Measurements from ENCODE around the gene HSF5.

DNA sequence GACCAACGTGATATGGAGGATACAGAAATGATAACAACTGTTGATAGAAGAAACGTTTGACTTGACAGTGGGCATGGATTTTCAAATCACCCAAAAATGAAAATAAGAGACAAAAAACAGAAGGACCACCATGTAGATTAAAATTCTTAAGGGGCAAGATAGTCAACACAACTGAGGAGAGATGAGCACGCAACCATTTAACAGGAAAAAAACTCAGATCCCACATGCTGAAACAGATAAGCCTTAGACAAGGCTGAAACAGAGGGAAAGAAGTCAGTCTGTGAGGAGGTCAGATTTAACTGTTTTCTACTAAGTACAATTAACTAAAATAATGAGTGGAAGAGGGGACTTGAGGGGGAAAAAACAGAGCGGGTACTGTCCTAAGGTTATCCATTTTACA lies 92.0 kb downstream of the HSF5 start:
- TF ChIP-seq EZH2 (IDR thresholded peaks at IDR 0.05) (no peak), POLR2AphosphoS5 (IDR thresholded peaks at IDR 0.05; ENCODE audit: borderline replicate concordance, low read depth, low read length) (no peak), FOXP2 (optimal IDR thresholded peaks at IDR 0.05; ENCODE audit: control extremely low read depth, extremely low read length, insufficient read depth) (no peak)

Data from SK-N-MC (cell line).